Psoas muscle (tissue), 8 donors: ENCODE results near the gene IGF1R. TPM values are rescaled to one million over a fixed set of nuclear protein-coding genes. Genes with fewer than 3 reads are reported as not detected.

Source experiments
- ATAC-seq, 4 donors: fragments of 200-7000 bp; cut with Tn5 transposase; one replicate each; pipeline ENCODE4 v1.9.1; 2020; ENCODE audit warnings: moderate library complexity in 3 of 4, mild to moderate bottlenecking in 2 of 4
- DNase-seq, 2 donors: peaks; one replicate each; pipeline ENCODE4 v3.0.0-alpha.2; 2020
- H3K27ac ChIP-seq: fragments of 200-600 bp; one replicate; pipeline ENCODE4 v1.8.0; 2022
- H3K27me3 ChIP-seq, 3 donors: fragments of 200-600 bp in 1 of 3; one replicate each; pipeline versions ENCODE4 v1.6.1 to v1.8.0; 2013 to 2022; ENCODE audit warnings: low read length in 2 of 3, mild to moderate bottlenecking in 2 of 3, moderate library complexity in 1 of 3; ENCODE audit not compliant: insufficient read depth in 3 of 3
- H3K36me3 ChIP-seq, 2 donors: fragments of 200-600 bp in 1 of 2; one replicate each; pipeline versions ENCODE4 v1.6.1 to v1.8.0; 2013 to 2022; ENCODE audit warnings: low read depth in 1 of 2, mild to moderate bottlenecking in 1 of 2, moderate library complexity in 1 of 2; ENCODE audit not compliant: insufficient read depth in 1 of 2
- H3K4me1 ChIP-seq: fragments of 200-600 bp; one replicate; pipeline ENCODE4 v1.8.0; 2022
- H3K4me3 ChIP-seq: fragments of 200-600 bp; one replicate; pipeline ENCODE4 v1.8.0; 2022; ENCODE audit warnings: mild to moderate bottlenecking
- H3K9me3 ChIP-seq: fragments of 200-600 bp; one replicate; pipeline ENCODE4 v1.8.0; 2022
- CTCF ChIP-seq: fragments of 200-600 bp; IDR thresholded peaks from one replicate; pipeline ENCODE4 v1.8.0; 2022; ENCODE audit warnings: antibody characterized with exemption
- WGBS, 3 donors: extraction: QIAGEN DNeasy Blood & Tissue Kit; methylation state at CpG; one replicate each; pipeline versions ENCODE4 v1.1.6 to v1.1.7; 2013; 5-methylcytosine and 5-hydroxymethylcytosine counted together
- intact Hi-C, 2 donors: fragments of 100-400 bp; cut with DNase I; formaldehyde crosslinking; loops; one replicate each; pipeline versions ENCODE4 v1.11.0 to v1.14.2; 2022
- polyA plus RNA-seq, 3 donors: library from polyadenylated mRNA; stranded (reverse); fragments of 200-250 nt; gene quantifications; one replicate each; pipeline ENCODE4 v1.2.3, GENCODE V29; 2013
- total RNA-seq, 4 donors: library from RNA; stranded (reverse); fragmentation: NEBNext Ultra II Directional in 2 of 4; extraction: Animal tissue kit (Norgen Biotek cat#: 25700) in 2 of 4; gene quantifications; one replicate each; pipeline versions ENCODE4 v1.2.1 to v1.2.4, GENCODE V29; 2021 to 2023
- donor health status: healthy with polysubstance abuse.
- donor health status: DM: no; HTN: no; CAD: no; lungs with moderate emphysema.
- donor health status: Bipolar disorder and iron deficiency.
- donor health status: healthy.
- donor health status: DM: yes; HTN: yes; CAD: no.
- donor health status: DM: no; HTN: no; CAD: no.
- donor health status: DM: no; HTN: no; CAD: no.
- donor health status: DM: yes; HTN: yes; CAD: no.

Gene IGF1R
- total and polyA plus RNA-seq, 7 donors: 2.1 to 20.4 (median 12.0) TPM

GRCh38 chr15:98855067-98855814, 206.9 kb downstream of the IGF1R start:
- peaks cover 26% of the 10 kb centered on the region for H3K4me1 ChIP-seq
- no peaks in the 10 kb centered on the region for H3K9me3 ChIP-seq
- DNase-seq (no peak), ATAC-seq (no peak)
- H3K27me3 ChIP-seq: no peaks in the 10 kb centered on the region
- H3K27ac ChIP-seq: no peak overlapping the region
- no peak overlapping the region for H3K4me3 ChIP-seq
- 82 to 87% (median 86%) methylated on average over 10 of the region's 10 CpGs for WGBS, 3 donors
- no peaks in the 10 kb centered on the region for H3K36me3 ChIP-seq
- intact Hi-C loops: no loop called here
- no peak for TF ChIP-seq CTCF

GRCh38 chr15:98855815-98856531, 207.6 kb downstream of the IGF1R start:
- H3K9me3 ChIP-seq: no peaks in the 10 kb centered on the region
- H3K27me3 ChIP-seq: no peaks in the 10 kb centered on the region
- no peak overlapping the region for H3K27ac ChIP-seq
- DNase-seq (no peak), ATAC-seq (no peak)
- intact Hi-C loops: no loop called here
- WGBS, 3 donors: 49 to 66% (median 57%) methylated on average over 10 of the region's 10 CpGs
- no peak overlapping the region for H3K4me3 ChIP-seq
- peaks cover 19% of the 10 kb centered on the region for H3K4me1 ChIP-seq
- no peaks in the 10 kb centered on the region for H3K36me3 ChIP-seq
- no peak for TF ChIP-seq CTCF

GRCh38 chr15:98856532-98856907, 208.2 kb downstream of the IGF1R start:
- Histone ChIP-seq H3K36me3 (no peaks in the 10 kb centered on the region), H3K9me3 (no peaks in the 10 kb centered on the region), H3K4me3 (no peak overlapping the region), H3K27me3 (no peaks in the 10 kb centered on the region), H3K27ac (no peak overlapping the region), H3K4me1 (peaks cover 14% of the 10 kb centered on the region)
- DNase-seq: no peak
- WGBS, 3 donors: 65 to 78% (median 70%) methylated on average over 1 of the region's 1 CpG
- no peak for TF ChIP-seq CTCF
- ATAC-seq: no peak
- intact Hi-C loops: no loop called here

GRCh38 chr15:98858610-98859023, 210.3 kb downstream of the IGF1R start:
- WGBS, 3 donors: 71 to 73% (median 72%) methylated on average over 9 of the region's 9 CpGs
- no peaks in the 10 kb centered on the region for H3K36me3 ChIP-seq
- no peak for DNase-seq
- no peaks in the 10 kb centered on the region for H3K27me3 ChIP-seq
- no peak for ATAC-seq
- H3K27ac ChIP-seq: peak overlapping the region; percentile 3
- no peaks in the 10 kb centered on the region for H3K9me3 ChIP-seq
- intact Hi-C loops: no loop called here
- no peak for TF ChIP-seq CTCF
- H3K4me1 ChIP-seq: peaks cover 6% of the 10 kb centered on the region
- no peak overlapping the region for H3K4me3 ChIP-seq
